GM21786 (cell line): ENCODE measurements around the gene INPP5A.
"Not testable (repeated sequence)": the region's sequence is repeated elsewhere in the genome, so short reads cannot be mapped to it uniquely, and the experiment has no call there.

Experiments used
- ATAC-seq: cut with Tn5 transposase; IDR thresholded peaks from one replicate; pipeline ENCODE4 v1.9.1; 2021; ENCODE audit not compliant: unreplicated experiment

The INPP5A gene

DNA sequence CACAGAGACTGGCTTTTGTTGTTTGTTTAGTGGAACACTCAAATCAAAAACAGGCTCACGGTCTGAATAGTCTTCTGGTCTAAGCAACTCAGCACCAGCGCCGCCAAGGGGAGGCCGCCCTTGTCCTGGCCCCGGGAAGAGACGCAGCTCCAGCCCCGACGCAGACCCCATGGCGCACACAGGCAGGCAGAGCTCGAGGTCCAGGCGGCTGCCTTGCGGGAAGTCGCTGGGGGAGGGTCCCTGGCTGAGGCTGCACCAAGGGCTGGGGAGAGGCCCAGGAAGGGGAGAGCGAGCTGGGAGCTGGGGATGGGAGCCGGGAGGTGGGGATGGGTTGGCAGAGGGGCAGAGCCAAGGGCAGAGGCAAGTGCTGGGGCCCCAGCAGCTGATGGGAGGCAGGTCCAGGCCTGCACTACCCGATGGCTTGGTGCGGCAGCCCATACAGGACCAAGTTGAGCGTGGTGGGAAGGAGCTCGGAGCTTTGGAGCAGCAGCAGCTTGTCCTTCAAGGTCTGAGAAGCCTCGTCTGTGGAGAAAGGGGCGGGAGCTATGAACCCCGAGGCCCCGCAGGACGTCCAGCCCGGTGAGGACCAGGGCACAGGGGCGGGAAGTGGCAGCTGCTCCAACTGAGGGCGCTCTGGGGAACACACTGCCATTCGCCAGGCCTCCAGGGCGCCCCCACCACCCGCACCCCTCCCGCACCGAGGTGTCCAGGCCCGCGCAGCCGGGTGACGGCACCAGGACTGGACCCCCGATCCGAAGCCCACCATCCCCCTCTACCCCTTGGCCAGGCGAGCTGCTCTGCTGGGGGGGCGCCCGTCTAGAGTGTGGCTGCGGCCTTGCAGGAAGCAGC lies 271.0 kb downstream of the INPP5A start:
- no peak for ATAC-seq

- no peak for ATAC-seq
Measured at GRCh38 chr10:132809232-132810140, 271.9 kb downstream of the INPP5A start.

GRCh38 chr10:132810141-132810806 lies 272.7 kb downstream of the INPP5A start:
- ATAC-seq, result no peak

DNA sequence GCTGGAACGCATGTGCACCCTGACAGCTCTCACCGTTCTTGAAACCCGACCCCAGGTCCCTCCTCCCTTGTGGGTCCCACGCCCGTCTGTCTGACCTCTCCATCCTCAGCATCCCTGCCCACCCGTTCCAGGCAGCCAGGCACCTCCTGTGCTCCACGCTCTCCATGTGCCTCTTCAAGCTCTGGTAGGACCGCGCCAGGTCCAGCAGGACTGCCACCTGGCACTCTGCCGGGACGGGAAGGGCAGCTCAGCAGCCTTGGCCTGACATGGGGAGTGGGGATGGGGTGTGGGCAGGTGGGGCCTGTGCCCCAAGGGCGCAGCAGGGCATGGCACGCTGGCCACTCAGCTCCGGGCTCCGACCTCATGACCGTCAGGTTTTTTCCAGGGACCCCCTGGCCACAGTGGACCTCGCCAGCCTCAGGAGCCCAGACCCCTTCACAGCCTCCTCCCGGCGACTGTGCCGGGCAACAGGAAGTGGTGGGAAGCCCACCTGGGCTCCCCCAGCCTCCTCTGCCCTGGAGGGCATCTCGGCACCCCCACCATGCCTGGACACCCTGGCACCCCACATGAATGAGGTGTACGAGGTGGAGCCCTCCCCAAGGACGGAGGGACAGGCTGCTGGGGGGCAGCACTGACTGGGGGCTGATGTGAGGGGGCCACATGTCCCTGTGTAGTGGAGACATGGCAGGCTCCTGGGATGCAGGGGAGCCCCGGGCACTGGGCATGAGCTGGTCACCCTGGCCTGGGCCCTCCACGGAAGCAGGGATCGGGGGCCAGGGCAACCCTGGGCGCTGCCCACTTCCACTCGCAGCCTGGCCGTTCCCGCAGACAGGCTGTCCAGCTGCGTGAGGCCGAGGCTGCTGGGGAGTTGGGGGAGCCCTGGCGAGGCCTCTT lies 273.5 kb downstream of the INPP5A start:
- no peak for ATAC-seq

GRCh38 chr10:132811891-132812481 lies 274.4 kb downstream of the INPP5A start:
- no peak for ATAC-seq

- no peak for ATAC-seq
Measured at GRCh38 chr10:132812520-132812919, 274.9 kb downstream of the INPP5A start.

GRCh38 chr10:132813001-132813401 lies 275.4 kb downstream of the INPP5A start:
- ATAC-seq, result no peak

GRCh38 chr10:132813560-132814468 lies 276.2 kb downstream of the INPP5A start:
- no peak for ATAC-seq

DNA sequence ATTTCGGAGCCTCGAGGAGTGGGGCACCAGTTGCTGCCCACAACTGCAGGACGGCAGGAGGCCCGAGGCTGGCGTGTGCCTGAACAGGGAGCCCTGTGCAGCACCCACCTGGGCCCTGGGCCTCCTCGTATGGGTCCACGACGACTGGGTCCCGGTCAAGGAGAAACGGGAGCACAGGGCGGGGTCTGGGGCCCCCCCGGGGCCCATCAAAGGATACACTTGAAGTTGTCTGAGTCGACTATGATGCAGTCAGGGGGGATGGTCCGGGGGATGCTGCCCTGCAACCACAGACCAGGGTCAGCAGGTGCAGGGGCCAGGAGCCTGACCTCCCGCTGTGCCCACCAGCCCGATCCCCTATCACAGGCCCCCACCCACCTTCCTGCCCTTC lies 276.9 kb downstream of the INPP5A start:
- ATAC-seq, result no peak

DNA sequence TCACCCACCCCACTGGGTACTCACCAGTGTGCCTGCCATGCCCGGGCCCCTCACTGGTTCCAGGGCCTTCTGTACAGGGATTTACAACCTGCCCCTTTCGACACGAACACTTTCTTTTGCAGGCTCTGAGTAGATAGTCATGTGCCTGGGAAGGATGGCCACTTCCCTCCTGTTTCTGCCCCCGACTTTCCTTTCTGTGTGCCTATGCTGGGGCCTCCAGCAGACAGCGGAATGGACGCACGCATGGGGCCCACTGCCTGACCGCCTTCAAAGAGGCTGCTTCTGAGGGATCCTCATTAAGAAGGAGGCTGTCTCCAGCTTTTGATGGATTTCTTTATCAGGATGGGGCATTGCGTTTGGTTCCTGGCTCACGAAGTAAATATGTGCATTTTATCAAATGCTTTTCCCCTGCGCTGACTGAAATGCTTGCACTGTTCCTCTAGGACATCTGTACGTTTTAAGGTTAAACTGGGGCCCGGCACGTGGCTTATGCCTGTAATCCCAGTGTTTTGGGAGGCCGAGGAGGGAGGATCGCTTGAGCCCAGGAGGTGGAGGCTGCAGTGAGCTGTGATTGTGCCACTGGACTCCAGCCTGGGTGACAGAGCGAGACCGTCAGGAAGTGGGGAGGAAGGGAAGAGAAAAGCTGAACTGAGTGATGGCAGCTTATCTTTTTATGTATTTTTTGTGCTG lies 277.7 kb downstream of the INPP5A start:
- no peak for ATAC-seq

- ATAC-seq, result no peak
Measured at GRCh38 chr10:132816718-132817117, 279.1 kb downstream of the INPP5A start.

DNA sequence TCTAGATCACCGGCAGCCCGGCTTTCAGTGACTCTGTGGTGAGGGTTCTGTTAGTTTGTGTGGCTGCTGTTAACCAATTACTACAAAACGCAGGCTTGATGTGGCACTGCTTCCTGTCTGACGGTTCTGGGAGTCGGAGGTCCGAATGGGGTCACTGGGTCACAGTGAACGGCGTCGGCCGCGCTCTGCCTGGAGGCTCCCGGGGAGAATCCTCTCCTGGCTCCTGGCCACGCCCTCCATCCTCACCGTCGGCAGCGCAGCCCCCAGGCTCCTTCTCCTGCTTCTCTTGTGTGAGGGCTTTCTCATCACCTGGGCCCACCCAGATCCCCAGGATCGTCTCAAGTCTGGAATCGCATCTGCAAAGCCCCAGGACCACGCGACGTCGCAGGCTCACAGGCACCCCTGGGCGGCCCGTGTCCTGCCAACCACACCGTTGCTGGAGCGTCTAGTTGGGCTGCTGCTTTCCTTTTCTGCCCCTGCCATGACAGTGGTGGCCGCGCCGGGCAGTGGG lies 280.2 kb downstream of the INPP5A start:
- ATAC-seq, result no peak

DNA sequence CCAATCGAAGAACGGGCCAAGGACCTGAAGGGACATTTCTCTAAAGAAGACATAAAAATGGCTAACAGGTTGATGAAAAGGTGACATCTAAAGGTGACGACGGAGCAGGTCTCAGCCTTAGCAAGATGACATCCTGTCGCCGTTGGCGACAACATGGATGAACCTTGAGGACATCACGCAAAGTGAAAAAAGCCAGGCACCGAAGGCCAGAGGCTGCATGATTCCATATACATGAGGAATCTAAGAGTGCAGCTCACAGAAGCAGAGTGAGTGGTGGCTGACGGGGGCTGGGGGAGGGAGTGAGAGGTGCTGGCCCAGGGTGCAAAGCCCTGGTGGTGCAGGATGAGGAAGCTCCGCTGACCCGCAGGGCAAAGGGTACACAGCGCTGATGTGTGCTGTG lies 282.5 kb downstream of the INPP5A start:
- no peak for ATAC-seq

DNA sequence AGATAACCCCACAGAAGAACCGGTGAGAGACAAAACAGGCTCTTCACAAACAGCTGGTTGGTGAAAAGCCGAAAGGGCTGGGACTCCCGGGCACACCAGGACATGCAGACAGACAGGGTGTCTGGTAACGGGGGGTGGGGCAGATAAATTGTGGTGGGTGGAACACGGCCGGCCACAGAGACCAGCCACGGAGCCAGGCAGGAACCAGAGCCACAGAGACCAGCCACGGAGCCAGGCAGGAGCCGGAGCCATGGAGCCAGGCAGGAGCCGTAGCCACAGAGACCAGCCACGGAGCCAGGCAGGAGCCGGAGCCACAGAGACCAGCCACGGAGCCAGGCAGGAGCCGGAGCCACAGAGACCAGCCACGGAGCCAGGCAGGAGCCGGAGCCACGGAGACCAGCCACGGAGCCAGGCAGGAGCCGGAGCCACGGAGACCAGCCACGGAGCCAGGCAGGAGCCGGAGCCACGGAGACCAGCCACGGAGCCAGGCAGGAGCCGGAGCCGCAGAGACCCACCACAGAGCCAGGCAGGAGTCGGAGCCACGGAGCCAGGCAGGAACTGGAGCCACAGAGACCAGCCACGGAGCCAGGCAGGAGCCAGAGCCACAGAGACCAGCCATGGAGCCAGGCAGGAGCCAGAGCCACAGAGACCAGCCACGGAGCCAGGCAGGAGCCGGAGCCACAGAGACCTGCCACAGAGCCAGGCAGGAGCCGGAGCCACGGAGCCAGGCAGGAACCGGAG lies 288.4 kb downstream of the INPP5A start:
- not testable (repeated sequence) for ATAC-seq

DNA sequence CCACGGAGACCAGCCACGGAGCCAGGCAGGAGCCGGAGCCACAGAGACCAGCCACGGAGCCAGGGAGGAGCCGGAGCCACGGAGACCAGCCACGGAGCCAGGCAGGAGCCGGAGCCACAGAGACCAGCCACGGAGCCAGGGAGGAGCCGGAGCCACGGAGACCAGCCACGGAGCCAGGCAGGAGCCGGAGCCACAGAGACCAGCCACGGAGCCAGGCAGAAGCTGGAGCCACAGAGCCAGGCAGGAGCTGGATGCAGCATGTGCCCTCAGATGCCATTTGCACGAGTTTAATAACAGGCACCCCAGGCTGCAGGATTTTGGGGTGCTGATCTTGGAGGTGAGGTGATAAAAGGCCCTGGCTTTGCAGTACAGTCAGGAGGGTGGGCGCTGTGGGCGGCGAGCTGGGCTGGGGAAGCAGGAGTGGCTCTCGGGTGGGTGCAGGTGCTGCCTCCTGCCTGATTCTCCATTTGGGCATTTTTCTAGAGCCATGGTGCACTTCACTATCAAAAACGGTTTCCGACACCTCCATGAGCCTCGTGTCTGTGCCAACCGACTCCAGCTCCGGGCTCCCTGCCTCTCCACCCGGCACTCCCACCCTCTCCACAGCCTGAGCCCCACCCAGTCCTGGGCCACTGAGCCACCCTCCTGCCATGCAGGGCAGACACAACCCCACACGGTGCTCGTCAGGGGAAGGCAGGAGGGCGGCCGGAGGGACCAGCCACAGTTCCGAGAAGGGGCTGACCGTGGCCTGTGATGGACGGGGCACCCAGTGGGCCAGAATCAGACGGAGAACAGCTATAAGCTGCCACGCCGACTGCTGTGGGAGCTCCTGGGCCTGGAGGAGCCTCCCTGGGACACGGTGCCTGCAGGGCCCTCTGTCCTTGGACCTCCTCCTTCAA lies 289.2 kb downstream of the INPP5A start:
- ATAC-seq, result no peak

DNA sequence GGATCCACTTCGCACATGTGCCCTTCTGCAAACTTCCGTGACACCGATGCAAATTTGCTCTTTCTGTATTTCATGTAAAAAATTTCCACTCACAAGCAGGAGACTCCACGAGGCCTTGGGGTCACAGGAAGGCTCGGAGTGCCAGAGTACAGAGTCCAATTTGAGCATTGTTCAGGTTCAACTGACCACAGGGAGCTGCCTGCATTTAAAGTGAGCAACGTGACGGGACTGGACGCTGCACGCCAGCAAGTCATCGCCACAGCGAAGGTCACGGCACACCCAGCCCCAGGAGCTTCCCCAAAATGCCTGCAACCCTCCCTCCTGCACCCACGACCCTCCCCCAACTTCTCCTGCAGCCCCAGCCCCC lies 289.8 kb downstream of the INPP5A start:
- no peak for ATAC-seq
